ENCODE data around the gene DMRT2. TPM values are rescaled to one million over a fixed set of nuclear protein-coding genes. Genes with fewer than 3 reads are reported as not detected.

Gene DMRT2
- not detected in 2 replicates for total RNA-seq (2021)
- long read RNA-seq: 0 reads

GRCh38 chr9:1050125-1050895 is at the start of gene DMRT2:
TSS of gene DMRT2 (plus strand) at chr9:1050357. CDS start at chr9:1051614, 1,257 bp downstream.
- H4K8ac ChIP-seq (replicated peaks; ENCODE audit: insufficient read length, low read depth, low read length): no peak within 1 kb of the TSS
- peak within 1 kb of the TSS; percentile 27 for H3K4me2 ChIP-seq (ENCODE audit: insufficient read depth, insufficient read length, low read length)
- H3K9me3 ChIP-seq (ENCODE audit: control insufficient read depth, low read depth, low read length): no peaks in the 10 kb centered on the region
- no peaks in the 10 kb centered on the region for H3K79me2 ChIP-seq (ENCODE audit: insufficient read depth, low read length)
- H2AK5ac ChIP-seq (ENCODE audit: insufficient read length, low read length): no peak within 1 kb of the TSS
- no peak within 1 kb of the TSS for H3K23ac ChIP-seq (ENCODE audit: insufficient read length, low read depth, low read length)
- H4K5ac ChIP-seq (ENCODE audit: insufficient read length, low read depth, low read length): no peak within 1 kb of the TSS
- H3K27me3 ChIP-seq (ENCODE audit: insufficient read depth, low read length): peaks cover 77% of the 10 kb centered on the region
- Mint-ChIP-seq H3K27ac (peak within 1 kb of the TSS in 1 of 3 experiments; percentile 42; a peak in 3 of 7 replicates), H3K4me1 (peaks cover 16 to 54% of the 10 kb centered on the region in 2 experiments), H3K9me3 (peaks cover 2 to 23% of the 10 kb centered on the region in 2 experiments; a peak in 4 of 5 replicates), H3K27me3 (ENCODE audit: low read depth) (peaks cover 98% of the 10 kb centered on the region), H3K36me3 (ENCODE audit: insufficient read depth in 1 of 3, low read depth in 3 of 3) (peaks cover 0 to 3% (median 0%) of the 10 kb centered on the region in 3 experiments; a peak in 2 of 7 replicates), H3K4me3 (peak within 1 kb of the TSS; percentile 56 to 79)
- no peak within 1 kb of the TSS for H3T11ph ChIP-seq (ENCODE audit: low read length)
- no peak within 1 kb of the TSS for H3K14ac ChIP-seq (ENCODE audit: insufficient read depth, low read length)
- H2BK5ac ChIP-seq (ENCODE audit: insufficient read length, low read length): no peak within 1 kb of the TSS
- H2BK20ac ChIP-seq (ENCODE audit: low read depth, low read length, poor library complexity, severe bottlenecking): no peak within 1 kb of the TSS
- H4K20me1 ChIP-seq (ENCODE audit: control insufficient read depth, insufficient read depth, insufficient read length): no peaks in the 10 kb centered on the region
- H3K23me2 ChIP-seq (ENCODE audit: insufficient read length, low read depth, low read length, poor library complexity, severe bottlenecking): no peaks in the 10 kb centered on the region
- H3K4ac ChIP-seq (ENCODE audit: low read depth, low read length): no peak within 1 kb of the TSS
- no peaks in the 10 kb centered on the region for H3K79me1 ChIP-seq (ENCODE audit: insufficient read depth, low read depth, low read length, poor library complexity, severe bottlenecking)
- H4K91ac ChIP-seq (ENCODE audit: insufficient read length, low read depth, low read length): no peak within 1 kb of the TSS
- no peak within 1 kb of the TSS for H3K9ac ChIP-seq (ENCODE audit: extremely low read depth, insufficient read length, low read length)
- no peak within 1 kb of the TSS for H2AFZ ChIP-seq (ENCODE audit: low read length)
- H3K56ac ChIP-seq (ENCODE audit: insufficient read length, low read depth, low read length): no peak within 1 kb of the TSS
- TF ChIP-seq CTCF (conservative IDR thresholded peaks at IDR 0.05): no peak
- no peak within 1 kb of the TSS for H2BK12ac ChIP-seq (ENCODE audit: insufficient read length, low read depth, low read length)
- no peak within 1 kb of the TSS for H3K27ac ChIP-seq (ENCODE audit: insufficient read length, low read depth, low read length)
- no peak within 1 kb of the TSS for H2BK15ac ChIP-seq (ENCODE audit: low read depth, low read length)
- no peak within 1 kb of the TSS for H3K18ac ChIP-seq (ENCODE audit: insufficient read length, low read depth, low read length)
- no peak within 1 kb of the TSS for H2BK120ac ChIP-seq (ENCODE audit: low read depth, low read length, poor library complexity, severe bottlenecking)
- peak; percentile 80 for DNase-seq
- WGBS (ENCODE audit: extremely low coverage, insufficient read length, low lambda C conversion rate): no CpG with 5 or more reads among the region's 48 CpGs
- no peaks in the 10 kb centered on the region for H3K4me1 ChIP-seq (ENCODE audit: insufficient read depth, low read length)
